T follicular helper cell (primary cell): ENCODE results near the gene CPNE4.

Experiments used
- DNase-seq: peaks from one replicate; pipeline ENCODE4 v3.0.0-alpha.2; 2020; ENCODE audit warnings: low read depth

CPNE4 gene

DNA sequence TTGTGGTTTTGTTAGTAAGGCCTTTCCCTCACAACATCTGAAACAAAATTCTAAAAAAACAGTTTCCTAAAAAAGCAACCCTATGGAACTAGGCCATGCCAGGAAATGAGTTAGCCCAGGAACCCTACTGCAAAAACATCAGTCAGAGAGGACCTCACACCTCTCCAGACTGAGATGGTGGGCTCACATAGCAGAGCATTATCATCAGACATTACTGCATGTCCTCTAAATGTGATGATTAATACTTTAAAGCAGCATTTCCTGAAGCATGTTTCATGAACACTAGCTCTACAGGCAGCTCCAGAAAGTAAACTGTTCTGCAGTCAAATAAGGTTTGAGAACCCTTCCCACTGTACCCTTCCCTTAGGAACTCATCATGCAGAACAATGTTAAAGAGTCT lies 299.7 kb downstream of the CPNE4 start:
- no peak for DNase-seq

DNA sequence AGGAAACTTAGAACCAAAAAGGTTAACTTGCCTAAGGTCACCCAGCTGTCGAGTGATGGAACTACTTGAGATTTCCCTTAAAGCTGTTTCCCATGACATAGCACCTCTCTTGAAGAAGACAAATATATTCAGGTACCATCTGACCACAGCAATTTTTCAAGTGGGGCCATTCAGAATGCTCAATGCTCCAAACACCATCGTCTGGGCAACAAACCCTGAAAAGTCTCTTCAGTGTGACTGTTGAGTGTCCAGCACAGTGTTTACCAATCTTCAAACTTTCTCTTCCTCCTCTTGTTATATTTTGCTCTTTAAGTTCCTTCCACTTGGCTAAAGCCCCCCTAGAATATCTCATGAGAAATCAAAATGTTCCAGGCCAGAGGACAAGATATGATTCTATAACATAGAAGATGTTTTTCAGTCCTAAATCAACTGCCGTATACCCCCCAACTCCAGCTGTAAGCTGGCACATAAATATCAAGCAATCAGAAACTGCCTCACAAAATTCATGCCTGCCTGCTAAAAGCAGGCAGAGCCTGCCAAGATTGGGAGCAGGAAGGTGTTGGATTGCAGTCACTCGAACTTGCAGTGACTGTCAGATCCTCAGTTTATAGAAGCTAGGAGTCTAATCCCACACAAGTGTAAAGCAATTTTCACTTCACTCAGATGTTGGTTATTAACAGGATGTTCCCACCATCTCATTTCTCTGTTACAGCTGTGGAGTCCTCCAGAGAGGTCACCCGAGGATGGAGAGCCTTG lies 301.6 kb downstream of the CPNE4 start:
- no peak for DNase-seq

DNA sequence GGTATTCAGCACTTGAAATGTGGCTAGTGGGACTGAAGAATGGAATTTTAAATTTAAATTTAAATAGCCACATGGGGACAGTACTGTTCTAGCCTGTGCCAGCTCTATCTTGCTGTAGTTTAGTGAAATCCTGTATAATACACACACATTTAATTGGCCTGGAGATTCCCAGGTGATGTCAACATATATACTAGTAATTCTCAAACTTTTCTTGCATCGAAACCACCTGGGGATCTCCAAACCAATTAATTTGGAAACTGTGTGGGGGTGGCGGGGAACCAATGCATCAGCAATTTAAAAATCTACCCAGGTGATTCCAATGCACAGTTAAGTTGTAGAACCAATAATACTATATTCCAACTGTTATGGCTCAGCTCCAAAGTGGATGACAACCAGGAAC lies 303.1 kb downstream of the CPNE4 start:
- no peak for DNase-seq

DNA sequence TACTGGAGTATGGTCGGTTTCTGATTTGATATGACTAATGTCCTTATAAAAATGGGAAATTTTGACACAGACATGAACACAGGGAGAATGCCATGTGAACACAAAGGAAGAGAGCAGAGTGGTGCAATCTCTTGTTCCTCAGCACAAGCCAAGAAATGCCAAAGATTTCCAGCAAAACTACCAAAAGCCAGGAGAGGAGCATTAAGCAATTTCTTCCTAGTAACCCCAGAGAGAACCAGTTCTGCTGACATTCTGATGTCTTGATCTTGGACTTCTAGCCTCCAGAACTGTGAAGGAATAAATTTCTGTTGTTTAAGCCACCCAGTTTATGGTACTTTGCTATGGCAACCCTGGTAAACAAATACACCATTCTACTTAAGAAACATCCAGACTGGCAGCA lies 304.2 kb downstream of the CPNE4 start:
- no peak for DNase-seq

DNA sequence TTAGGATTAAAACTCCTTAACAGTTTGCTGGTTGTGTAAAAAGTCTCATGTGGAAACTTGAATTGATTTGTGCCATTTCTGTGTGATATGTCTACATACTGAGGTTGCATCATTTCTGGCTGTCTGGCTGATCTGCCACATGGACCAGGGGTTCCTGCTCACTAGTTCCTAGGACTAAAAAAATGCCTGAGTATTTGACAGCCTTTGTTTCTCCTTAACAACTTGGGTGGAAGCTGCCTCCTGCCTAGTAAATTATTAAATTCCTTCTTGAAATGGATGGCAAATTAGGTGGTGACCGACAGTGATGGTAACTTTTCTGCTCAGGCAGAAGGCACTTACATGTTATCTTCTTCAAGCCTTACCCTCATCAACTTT lies 305.2 kb downstream of the CPNE4 start:
- no peak for DNase-seq

DNA sequence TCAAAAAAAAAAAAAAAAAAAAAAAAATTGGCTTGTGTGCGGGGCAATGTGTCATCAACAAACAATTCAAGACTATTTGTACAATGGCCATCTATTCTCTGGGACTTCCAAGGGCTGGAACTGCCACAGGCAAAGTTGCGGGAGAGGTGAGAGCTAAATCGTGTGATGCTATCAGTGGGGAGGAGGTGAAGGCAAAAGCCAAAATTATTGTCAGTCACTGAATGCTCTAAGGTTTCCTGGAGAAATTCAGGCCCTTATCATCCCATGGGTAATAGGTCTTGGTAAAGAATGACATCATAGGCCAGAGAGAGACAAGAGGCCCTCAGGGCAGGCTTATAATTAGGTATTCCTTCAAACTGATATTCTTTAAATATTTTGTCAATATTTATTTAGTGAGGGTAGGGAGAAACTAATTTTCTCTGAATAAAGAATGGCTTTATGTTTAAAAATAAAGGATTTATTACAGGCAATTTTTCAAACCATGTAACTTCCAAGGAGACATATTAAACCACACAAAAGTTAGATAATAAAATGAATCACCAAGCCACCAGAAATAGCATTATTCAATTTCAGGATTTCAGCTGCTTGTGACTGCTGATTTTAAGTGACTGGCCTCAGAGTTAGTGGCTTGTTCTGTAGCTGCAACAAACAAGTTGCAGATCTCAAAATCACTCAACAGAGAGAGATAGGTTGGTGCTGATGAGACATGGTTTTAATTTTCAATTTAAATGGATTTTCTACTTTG lies 305.7 kb downstream of the CPNE4 start:
- DNase-seq = no peak

DNA sequence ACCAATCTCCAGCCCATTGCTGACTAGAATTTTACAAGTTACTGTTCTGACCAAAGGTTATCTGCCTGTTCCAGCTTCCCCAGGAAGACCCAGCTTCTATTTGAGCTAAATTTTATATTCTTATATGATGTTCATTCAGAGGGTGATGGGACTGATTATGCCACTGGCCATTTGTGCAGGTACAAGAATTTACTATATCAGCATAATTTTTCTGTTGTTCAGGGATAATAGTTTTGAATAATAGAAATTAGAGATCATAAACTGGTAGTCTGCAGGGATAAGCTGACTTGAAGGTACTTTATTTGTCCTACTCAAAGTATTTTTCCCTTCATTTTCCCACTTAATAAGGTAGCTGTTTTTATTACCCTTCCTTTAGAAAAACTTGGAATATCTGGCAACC lies 309.4 kb downstream of the CPNE4 start:
- no peak for DNase-seq

DNA sequence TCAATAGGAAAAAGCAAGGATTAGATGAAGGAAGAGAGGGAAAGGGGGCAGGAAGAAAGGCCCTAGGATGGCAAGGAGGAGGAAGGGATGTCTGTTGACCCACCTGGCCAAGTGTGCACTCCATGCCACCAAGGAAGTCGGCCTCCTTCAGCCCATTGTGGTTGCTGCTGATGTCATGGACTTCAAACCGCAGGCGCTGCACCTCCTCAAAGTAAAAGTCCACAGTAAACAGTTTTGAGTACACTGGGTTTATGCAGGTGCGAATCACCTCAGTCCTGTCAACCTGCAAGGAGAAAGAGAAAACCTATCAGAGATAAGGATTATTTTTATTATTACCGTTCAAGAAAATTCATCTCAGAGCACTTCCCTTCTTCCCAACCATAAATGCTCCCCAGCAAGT lies 311.5 kb downstream of the CPNE4 start:
- no peak for DNase-seq

DNA sequence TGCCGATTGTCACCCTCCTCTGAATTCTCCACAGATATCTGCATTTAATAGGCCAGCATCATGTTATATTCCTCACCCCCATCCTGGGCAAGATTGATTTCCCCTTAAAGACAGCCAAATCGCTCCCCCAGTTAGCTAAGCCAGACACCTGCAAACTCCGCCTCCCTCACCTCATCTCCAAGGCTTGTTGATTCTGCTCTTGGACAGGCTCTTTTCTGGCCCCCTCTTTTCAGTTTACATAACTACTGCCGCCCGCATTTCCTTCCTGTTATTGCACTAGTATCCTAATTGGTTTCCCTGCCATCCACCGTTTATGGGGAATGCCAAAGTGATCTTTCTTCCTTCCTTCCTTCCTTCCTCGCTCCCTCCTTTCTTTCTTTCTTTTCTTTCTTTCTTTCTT lies 317.3 kb downstream of the CPNE4 start:
- no peak for DNase-seq

DNA sequence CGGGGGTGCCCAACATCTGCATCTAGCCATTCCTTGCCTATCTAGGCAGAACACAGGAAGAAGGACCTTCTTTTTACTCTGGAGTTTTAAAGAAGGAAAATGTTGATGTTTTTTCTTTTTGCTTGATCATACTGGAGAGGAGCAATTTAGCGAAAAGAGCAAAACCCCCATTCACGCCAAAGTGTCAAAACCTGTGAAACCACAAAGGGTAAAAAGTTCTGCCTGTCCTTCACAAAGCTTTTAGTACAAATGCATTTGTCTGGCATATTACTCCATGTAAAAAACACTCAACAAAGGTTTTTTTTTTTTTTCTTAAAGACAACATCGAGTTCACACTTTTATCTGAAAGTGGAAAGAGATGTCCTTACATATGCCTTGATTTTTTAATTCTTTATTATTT lies 317.9 kb downstream of the CPNE4 start:
- no peak for DNase-seq

DNA sequence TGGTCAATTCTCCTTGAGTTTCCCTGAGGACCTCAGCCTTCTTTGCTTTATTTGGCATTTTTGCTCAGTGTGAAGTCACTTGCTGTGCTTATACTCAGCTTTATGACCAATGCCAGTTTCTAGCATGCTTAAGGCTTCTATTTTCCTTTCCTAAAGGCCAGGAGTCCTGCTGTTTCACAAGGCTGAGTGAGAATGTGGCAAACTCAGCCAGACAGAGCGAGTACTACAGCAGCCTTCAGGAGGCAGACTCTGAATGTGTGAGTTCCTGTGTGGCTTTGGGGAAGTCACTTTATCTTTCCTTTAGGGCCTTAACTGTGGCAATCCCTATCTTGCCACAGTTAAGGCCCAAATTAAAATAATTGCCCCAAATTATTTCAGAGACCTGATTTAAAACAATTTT lies 318.8 kb downstream of the CPNE4 start:
- no peak for DNase-seq

DNA sequence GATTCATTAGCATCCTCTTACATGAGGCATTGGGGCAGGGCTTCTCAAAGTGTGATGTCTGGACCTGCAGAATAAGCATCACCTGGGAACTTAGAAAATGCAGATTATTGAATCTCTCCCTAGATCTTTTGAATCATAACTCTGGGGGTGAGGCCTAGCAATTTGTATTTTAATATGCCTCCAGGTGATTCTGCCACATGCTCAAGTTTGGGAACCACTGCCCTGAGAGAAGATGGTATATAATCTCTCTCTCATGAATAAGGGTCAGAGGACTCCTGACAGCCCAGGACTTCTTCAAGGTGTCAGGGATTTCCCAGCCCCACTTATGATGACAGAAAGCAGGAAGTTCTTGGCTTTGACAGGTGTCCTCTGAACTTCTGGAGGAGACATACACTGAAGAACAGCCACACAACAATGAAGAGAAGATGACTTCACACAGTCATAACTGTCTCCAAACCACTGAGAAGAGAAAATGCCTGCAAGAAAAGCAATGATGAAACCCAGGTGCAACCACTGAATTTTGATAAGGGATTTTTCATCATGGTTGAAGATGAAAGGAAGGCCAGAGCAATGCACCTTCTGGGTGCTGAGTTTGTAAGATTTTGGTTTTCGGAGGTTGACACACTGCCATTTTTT lies 320.1 kb downstream of the CPNE4 start:
- no peak for DNase-seq

DNA sequence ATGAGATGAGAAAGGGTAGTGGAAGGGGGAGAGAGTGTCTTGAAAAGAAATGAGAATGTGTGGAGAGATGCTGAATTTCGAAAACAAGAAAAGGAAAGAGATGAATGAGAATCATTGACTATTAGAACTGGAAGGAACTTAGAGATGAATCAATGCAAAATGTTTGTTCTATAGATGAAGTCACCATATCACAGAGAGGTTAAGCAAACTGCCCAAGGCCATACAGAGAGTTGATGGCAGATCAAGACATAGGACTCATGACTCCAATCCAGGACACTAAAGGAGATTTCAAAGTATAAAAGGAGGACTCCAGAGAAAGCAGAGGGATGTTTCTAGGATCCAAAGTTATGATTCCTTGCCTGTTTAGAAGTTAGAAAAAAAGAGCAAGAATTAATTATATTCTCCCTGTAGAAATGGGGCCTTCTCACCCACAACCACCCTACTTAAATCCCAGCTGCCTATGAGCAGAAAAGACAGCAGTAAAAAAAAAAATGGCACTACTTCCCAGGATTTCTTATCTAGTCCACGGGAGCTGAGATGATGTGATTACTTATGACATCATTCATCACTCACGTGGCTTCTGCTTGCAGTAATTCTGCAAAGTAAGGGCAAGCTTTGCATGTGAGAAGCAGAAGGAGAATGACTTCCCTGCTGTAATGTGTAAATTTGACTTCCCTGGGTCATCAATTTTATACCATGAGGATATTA lies 321.2 kb downstream of the CPNE4 start:
- DNase-seq = no peak

DNA sequence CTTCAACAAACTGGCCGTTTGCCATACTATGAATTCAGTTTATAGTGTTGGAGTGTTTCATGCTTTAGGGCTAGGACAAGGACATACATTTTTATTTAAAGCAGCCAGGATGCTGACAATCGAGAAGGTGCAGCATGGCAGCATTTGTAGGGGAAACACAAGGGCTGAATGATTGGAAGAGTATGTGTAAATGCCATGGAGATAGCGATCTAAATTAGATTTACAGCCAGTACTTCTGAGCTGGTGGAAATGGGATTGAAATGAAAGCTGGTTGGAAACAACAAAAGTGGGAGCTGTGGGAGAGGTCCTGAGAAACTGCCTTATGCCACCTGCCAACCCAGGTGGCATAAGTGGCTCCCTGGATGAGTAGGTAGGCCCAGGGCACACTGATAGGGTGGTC lies 322.2 kb downstream of the CPNE4 start:
- DNase-seq = no peak

DNA sequence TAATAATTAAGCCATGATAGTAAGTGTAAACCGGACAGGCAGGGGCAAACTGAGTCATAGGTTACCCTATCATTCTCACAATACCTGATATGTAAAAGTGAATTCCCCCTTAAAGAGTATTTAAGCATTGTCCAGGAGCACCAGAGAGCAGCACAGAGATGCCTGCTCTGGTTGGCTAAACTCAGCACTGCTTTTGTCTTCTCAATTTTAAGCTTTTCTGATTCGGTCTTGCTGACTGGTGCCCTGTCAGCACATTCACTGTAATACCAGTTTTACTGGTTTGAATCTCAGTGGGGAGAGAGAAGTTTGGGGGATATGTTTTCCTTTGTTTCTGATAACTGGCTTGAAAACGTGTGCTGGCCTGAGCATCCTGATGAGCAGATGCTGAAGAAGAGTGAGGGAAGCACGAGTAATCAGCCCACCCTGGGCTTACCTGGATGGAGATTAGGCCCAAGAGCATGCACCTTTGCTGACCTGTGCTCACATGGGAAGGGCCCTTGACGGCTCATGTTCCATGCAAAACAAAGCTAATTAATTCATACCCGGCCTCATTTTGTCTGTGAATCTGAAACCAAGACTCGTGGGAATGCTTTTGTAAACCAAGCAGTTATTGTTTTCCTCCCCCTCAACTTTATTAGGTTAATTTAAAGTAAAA lies 323.6 kb downstream of the CPNE4 start:
- no peak for DNase-seq

DNA sequence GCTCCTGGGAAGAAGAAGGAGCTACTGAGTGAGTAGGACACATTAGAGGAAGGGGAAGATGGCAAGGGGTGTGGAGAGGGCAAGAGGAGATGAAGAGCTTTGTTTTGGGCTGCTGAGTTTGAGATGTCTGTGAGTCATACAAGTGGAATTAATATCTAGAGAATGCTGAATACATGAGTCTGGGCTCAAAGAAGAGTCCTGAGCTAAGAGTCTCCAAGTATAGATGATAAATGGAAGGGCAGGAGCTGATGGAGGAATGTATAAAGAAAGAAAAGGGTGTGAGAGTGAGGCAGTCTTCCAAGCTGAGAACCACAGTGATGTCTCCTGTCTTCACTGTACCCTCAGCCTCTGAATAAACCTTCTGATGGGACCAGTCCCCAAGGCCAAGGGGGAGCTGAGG lies 326.6 kb downstream of the CPNE4 start:
- DNase-seq = no peak

DNA sequence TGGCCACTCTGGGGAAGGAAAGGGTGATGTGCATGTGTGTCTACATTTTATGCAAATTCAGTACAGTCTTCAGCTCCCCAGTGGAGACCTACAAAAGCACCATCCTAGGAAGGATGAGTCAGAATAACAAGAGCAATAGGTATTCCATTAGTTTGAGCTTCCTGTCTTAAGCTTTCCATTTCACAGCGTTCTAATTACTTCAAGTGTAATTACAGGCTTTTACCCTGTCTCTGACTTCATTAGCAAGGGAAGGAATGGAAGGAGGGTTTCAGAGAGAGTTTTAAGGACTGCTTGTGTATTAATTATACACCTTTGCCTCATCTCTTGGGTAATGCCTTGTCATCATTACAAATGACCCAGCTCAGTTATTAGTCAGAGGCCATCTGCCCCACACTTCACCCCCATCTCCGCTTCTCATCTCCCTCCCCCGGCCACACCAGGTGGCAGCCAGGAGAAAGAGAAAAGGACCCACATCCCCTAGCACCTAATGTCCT lies 329.2 kb downstream of the CPNE4 start:
- no peak for DNase-seq

DNA sequence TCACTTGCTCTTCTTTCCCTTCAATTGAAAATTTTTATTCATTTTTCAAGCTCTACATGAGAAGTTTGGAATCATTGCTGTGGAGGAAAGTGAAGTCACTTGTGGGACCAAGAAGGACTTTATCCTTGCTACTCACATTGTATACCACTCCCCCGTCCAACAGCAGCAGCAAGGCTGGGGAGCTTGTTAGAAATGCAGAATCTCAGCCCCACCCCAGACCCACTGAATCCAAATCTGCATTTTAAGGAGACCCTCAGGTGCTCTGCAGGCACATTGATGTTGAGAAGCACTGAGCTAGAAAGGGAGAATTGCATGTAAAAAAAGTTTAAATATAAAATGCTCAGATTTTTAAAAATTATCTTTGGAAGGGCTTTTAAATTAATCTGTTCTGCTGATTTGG lies 329.7 kb downstream of the CPNE4 start:
- no peak for DNase-seq

DNA sequence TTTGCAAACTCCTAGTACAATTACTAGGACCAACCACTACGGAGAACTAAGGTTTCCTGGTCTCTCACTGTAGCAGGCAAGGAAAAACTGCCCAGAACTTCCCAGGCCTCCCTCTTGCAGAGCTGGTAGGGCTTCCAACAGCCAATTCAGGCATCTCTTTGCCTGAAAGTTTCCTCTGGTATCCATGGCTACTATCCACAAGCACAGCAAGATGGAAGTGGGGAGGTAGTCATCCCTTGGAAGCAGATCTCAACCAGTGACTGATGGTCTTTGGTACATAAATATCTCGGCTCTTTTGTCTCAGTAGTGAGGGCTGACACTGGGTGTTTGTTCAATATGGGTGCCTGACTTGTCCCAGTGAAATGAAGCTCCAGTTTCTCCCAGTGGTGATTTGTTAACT lies 330.7 kb downstream of the CPNE4 start:
- no peak for DNase-seq

DNA sequence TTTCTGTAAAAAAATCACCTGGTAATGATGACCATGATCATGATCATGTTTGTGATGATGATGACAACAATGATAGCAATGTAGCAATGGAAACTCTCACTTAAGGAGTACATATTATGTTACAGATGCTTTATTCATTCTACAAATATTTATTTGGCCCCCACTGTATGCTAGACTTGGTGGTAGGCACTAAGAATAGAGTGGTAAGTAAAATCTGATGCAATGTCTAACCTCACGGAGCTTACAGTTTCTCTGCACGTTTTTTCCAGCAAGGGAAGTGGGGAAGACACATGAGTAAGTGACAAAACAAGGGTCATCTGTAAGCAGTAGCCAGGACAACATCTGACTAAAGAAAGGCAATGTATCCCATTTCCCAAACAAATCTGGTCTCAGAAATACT lies 332.7 kb downstream of the CPNE4 start:
- no peak for DNase-seq

DNA sequence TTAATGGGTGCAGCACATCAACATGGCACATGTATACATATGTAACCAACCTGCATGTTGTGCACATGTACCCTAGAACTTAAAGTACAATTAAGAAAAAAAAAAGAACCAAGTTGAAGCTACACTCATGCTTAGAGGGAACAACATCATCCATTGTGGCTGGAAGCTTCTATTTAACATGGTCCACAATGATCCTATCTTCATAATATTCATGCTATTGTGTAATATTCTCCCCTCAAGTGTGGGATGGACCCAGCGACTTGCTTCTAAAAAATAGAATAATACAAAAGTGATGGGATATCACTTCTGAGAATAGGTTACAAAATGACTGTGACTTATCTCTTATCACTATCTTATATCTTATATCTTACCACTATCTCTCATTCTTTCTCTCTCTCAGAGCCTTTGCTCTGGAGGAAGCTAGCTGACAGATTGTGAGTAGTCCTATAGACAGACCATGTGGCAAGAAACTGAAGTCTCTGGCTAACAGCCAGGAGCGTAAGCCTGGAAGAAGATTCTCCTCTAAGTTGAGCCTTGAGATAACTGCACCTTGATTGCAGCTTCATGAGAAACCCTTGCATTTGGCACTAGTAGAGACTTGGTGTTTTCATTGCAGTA lies 333.6 kb downstream of the CPNE4 start:
- DNase-seq = no peak

DNA sequence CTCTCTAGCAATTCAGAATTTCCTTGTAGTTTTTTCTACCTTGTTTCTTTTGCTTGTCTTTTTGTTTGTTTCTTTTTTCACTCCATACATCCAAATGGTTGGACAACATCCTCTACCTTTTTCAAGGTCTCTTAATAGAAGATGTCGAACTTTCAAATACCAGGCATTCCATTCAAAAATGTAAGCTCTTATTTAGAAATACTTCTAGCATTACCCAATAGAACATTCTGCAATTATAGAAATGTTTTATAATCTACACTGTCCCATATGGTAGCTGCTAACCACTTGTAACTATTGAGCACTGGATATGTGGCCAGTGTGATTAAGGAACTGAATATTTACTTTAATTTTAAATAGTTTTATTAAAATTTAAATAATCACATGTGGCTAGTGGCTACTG lies 335.8 kb downstream of the CPNE4 start:
- DNase-seq = no peak
